KOPT-K1 (cell line): ENCODE data around the gene VASP.
"Not testable (repeated sequence)": the region's sequence is repeated elsewhere in the genome, so short reads cannot be mapped to it uniquely, and the experiment has no call there.

Experiments used
- H3K27ac ChIP-seq: fragments of 200-600 bp; sonication (generic); 2 replicates; pipeline ENCODE4 v1.5.1; 2016; ENCODE audit warnings: antibody characterized with exemption, mild to moderate bottlenecking, low read depth, low read length; ENCODE audit not compliant: poor library complexity, severe bottlenecking
- H3K36me3 ChIP-seq: fragments of 200-600 bp; sonication (generic); 2 replicates; pipeline ENCODE4 v1.5.1; 2017; ENCODE audit warnings: antibody characterized with exemption, mild to moderate bottlenecking, low read length, moderate library complexity; ENCODE audit not compliant: insufficient read depth
- H3K9me3 ChIP-seq: fragments of 200-600 bp; sonication (generic); 2 replicates; pipeline ENCODE4 v1.5.1; 2017; ENCODE audit warnings: antibody characterized with exemption, low read length, mild to moderate bottlenecking; ENCODE audit not compliant: insufficient read depth, poor library complexity, severe bottlenecking

The VASP gene

GRCh38 chr19:45500918-45501729, 6.2 kb upstream of the VASP start:
- Histone ChIP-seq H3K9me3 (no peaks in the 10 kb centered on the region), H3K27ac (no peak overlapping the region)

GRCh38 chr19:45501730-45502014, 5.6 kb upstream of the VASP start:
- H3K27ac ChIP-seq: no peak overlapping the region
- H3K36me3 ChIP-seq: no peaks in the 10 kb centered on the region

More at GRCh38 chr19:45500918-45501729, 6.2 kb upstream of the VASP start:
- no peaks in the 10 kb centered on the region for H3K36me3 ChIP-seq

GRCh38 chr19:45502111-45502510, 5.2 kb upstream of the VASP start:
- no peaks in the 10 kb centered on the region for H3K36me3 ChIP-seq
- no peaks in the 10 kb centered on the region for H3K9me3 ChIP-seq
- no peak overlapping the region for H3K27ac ChIP-seq

More at GRCh38 chr19:45501730-45502014, 5.6 kb upstream of the VASP start:
- no peaks in the 10 kb centered on the region for H3K9me3 ChIP-seq

GRCh38 chr19:45503909-45504308, 3.4 kb upstream of the VASP start:
- Histone ChIP-seq H3K9me3 (no peaks in the 10 kb centered on the region), H3K36me3 (no peaks in the 10 kb centered on the region), H3K27ac (no peak overlapping the region)

GRCh38 chr19:45505151-45505995, 1.9 kb upstream of the VASP start:
- Histone ChIP-seq H3K9me3 (no peaks in the 10 kb centered on the region), H3K36me3 (no peaks in the 10 kb centered on the region), H3K27ac (no peak overlapping the region)

GRCh38 chr19:45505996-45506245, 1.4 kb upstream of the VASP start:
- Histone ChIP-seq H3K27ac (peak overlapping the region; percentile 91), H3K36me3 (no peaks in the 10 kb centered on the region), H3K9me3 (no peaks in the 10 kb centered on the region)

- H3K27ac ChIP-seq: peak overlapping the region; percentile 91
- no peaks in the 10 kb centered on the region for H3K36me3 ChIP-seq
Observed at GRCh38 chr19:45506246-45506988, 862 bp upstream of the VASP start.

GRCh38 chr19:45507872-45508416, 665 bp downstream of the VASP start:
- Histone ChIP-seq H3K9me3 (no peaks in the 10 kb centered on the region), H3K27ac (peak overlapping the region; percentile 91), H3K36me3 (no peaks in the 10 kb centered on the region)

More at GRCh38 chr19:45506246-45506988, 862 bp upstream of the VASP start:
- no peaks in the 10 kb centered on the region for H3K9me3 ChIP-seq

GRCh38 chr19:45508417-45508860, 1.2 kb downstream of the VASP start:
- H3K9me3 ChIP-seq: no peaks in the 10 kb centered on the region
- H3K27ac ChIP-seq: peak overlapping the region; percentile 91
- no peaks in the 10 kb centered on the region for H3K36me3 ChIP-seq

GRCh38 chr19:45508861-45509691, 1.8 kb downstream of the VASP start:
- H3K36me3 ChIP-seq: no peaks in the 10 kb centered on the region
- peak overlapping the region; percentile 91 for H3K27ac ChIP-seq
- no peaks in the 10 kb centered on the region for H3K9me3 ChIP-seq

GRCh38 chr19:45509692-45510015, 2.4 kb downstream of the VASP start:
- Histone ChIP-seq H3K9me3 (no peaks in the 10 kb centered on the region), H3K36me3 (no peaks in the 10 kb centered on the region), H3K27ac (no peak overlapping the region)

- not testable (repeated sequence) for H3K36me3 ChIP-seq, H3K9me3 ChIP-seq, H3K27ac ChIP-seq
Observed at GRCh38 chr19:45510352-45510751, 3.1 kb downstream of the VASP start.

GRCh38 chr19:45511074-45511473, 3.8 kb downstream of the VASP start:
- Histone ChIP-seq H3K36me3 (no peaks in the 10 kb centered on the region), H3K27ac (no peak overlapping the region), H3K9me3 (no peaks in the 10 kb centered on the region)

- no peak overlapping the region for H3K27ac ChIP-seq
- H3K9me3 ChIP-seq: no peaks in the 10 kb centered on the region
- H3K36me3 ChIP-seq: peaks cover 2% of the 10 kb centered on the region
Observed at GRCh38 chr19:45512881-45513483, 5.7 kb downstream of the VASP start.
